ENCODE results near the gene F2RL3.

DNA sequence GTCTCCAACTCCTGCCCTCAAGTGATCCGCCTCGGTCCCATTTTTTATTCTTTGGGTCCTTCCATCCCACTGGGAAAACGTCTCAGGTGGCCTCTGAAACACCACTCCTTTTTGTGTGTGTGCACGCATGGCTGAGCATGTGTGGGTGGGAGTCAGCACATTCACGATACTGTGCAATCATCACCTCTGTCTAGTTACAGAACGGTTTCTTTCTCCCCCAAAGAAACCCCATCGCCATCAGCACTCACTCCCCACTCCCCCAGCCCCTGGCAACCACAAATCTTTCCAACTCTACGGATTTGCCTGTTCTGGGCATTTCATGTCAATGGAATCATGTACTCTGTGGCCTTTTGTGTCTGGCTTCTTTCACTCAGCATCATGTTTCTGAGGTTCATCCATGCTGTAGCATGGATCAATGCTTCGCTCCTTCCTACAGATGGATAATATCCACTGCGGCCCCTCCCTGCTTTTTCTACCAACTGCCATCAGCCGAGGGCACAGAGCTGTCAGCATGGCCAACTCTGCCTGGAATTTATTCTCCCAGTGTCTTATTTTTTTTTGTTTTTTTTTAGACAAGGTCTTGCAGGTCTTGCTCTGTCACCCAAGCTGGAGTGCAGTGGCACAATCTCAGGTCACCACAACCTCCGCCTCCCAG, 9.7 kb downstream of the F2RL3 start:
- TF ChIP-seq, protein P1, sequence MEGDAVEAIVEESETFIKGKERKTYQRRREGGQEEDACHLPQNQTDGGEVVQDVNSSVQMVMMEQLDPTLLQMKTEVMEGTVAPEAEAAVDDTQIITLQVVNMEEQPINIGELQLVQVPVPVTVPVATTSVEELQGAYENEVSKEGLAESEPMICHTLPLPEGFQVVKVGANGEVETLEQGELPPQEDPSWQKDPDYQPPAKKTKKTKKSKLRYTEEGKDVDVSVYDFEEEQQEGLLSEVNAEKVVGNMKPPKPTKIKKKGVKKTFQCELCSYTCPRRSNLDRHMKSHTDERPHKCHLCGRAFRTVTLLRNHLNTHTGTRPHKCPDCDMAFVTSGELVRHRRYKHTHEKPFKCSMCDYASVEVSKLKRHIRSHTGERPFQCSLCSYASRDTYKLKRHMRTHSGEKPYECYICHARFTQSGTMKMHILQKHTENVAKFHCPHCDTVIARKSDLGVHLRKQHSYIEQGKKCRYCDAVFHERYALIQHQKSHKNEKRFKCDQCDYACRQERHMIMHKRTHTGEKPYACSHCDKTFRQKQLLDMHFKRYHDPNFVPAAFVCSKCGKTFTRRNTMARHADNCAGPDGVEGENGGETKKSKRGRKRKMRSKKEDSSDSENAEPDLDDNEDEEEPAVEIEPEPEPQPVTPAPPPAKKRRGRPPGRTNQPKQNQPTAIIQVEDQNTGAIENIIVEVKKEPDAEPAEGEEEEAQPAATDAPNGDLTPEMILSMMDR (IDR thresholded peaks at IDR 0.05), result no peak
- TF ChIP-seq POLR2AphosphoS5 (IDR thresholded peaks at IDR 0.05; ENCODE audit: low read depth, low read length) (no peak), SIN3A (IDR thresholded peaks at IDR 0.05; ENCODE audit: borderline replicate concordance, insufficient read depth, low read depth, low read length) (no peak)
- TF ChIP-seq, protein P2, sequence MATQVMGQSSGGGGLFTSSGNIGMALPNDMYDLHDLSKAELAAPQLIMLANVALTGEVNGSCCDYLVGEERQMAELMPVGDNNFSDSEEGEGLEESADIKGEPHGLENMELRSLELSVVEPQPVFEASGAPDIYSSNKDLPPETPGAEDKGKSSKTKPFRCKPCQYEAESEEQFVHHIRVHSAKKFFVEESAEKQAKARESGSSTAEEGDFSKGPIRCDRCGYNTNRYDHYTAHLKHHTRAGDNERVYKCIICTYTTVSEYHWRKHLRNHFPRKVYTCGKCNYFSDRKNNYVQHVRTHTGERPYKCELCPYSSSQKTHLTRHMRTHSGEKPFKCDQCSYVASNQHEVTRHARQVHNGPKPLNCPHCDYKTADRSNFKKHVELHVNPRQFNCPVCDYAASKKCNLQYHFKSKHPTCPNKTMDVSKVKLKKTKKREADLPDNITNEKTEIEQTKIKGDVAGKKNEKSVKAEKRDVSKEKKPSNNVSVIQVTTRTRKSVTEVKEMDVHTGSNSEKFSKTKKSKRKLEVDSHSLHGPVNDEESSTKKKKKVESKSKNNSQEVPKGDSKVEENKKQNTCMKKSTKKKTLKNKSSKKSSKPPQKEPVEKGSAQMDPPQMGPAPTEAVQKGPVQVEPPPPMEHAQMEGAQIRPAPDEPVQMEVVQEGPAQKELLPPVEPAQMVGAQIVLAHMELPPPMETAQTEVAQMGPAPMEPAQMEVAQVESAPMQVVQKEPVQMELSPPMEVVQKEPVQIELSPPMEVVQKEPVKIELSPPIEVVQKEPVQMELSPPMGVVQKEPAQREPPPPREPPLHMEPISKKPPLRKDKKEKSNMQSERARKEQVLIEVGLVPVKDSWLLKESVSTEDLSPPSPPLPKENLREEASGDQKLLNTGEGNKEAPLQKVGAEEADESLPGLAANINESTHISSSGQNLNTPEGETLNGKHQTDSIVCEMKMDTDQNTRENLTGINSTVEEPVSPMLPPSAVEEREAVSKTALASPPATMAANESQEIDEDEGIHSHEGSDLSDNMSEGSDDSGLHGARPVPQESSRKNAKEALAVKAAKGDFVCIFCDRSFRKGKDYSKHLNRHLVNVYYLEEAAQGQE (IDR thresholded peaks at IDR 0.05; ENCODE audit: insufficient read depth in 1 of 2, low read depth in 2 of 2, low read length in 1 of 2), result no peak
